SKM-1 treated with dmso at 0.1 percent for 144 hours (cell line): ENCODE results near the gene LCLAT1.
"Not testable (repeated sequence)": the region's sequence is repeated elsewhere in the genome, so short reads cannot be mapped to it uniquely, and the experiment has no call there.

Source experiments
- DNase-seq: peaks from one replicate; lab custom pipeline; 2025; ENCODE audit not compliant: unreplicated experiment; lab: John Stamatoyannopoulos, UW

The LCLAT1 gene

DNA sequence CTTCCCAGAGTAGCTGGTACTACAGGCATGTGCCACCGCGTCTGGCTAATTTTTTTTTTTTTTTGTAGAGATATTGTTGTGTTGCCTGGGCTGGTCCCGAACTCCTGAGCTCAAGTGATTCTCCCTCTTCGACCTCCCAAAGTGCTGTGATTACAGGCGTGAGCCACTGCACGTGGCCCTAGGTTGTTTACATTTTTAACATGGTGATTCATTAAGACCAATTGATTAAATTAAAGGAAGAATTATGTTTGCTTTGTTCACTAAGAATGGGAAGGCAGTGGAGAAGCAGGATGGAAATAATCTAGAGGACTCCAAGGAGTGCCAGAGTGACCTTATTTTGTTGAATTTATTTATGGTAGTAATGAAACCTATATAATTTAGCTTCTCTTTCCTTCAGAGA is 7.5 kb downstream of the LCLAT1 start:
- DNase-seq: no peak

GRCh38 chr2:30455114-30455738 is 8.2 kb downstream of the LCLAT1 start:
- DNase-seq: no peak

DNA sequence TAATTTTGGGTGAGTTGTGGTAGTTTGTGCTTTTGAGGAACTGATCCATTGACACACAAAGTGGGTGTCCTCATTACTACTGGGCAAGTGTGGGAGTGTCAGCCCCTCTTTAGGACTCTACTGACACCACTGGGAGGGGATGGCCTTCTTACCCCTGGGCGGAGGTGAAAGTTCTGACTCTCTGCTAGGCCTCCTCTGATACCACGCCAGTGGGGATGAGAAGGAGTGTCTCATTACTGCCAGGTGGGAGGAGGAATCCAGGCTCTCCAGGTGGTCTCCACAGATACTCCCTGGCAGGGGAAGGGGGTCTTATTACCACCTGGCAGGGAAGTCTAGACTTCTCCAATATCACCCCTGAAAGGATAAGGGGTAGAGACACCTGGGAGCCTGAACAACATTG is 9.1 kb downstream of the LCLAT1 start:
- DNase-seq: no peak

DNA sequence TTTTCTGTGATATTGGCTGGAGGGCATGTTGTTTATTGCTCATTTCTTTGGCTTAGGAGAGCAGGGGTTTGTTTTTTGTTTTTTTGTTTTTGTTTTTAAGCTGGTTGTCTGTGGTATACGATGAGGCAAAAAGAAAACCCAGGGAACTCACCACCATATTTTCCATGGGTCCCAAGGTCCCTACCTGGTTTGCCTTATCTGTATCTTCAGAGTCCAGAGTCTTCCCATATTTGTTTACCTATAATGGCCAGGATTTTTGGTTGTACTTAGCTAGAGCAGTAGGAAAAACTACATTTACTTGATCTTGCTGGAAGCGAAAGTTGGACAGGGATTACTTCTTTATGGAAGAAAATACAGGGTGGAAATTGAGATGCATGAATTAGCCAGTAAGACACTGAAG is 9.5 kb downstream of the LCLAT1 start:
- no peak for DNase-seq

GRCh38 chr2:30457296-30457695 is 10.2 kb downstream of the LCLAT1 start:
- DNase-seq: no peak

DNA sequence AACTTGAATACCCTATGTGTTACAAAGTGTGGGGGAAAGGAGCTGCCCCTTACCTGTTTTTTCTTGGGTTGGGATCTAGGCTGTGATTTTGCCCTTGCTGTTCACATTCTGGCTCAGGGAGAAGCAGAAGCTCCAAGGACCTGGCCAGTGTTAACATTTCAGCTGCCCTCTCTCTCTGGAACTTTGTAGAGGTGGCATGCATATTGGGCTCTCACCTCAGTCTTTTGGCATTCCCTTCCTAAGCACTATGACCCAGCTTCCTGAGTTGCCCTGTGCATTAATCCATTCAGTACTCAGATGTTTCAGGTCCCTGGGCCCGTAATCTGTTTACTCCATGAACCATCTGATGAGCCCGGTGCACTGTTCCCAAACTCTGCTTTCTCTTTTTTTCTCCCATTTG is 12.1 kb downstream of the LCLAT1 start:
- no peak for DNase-seq

DNA sequence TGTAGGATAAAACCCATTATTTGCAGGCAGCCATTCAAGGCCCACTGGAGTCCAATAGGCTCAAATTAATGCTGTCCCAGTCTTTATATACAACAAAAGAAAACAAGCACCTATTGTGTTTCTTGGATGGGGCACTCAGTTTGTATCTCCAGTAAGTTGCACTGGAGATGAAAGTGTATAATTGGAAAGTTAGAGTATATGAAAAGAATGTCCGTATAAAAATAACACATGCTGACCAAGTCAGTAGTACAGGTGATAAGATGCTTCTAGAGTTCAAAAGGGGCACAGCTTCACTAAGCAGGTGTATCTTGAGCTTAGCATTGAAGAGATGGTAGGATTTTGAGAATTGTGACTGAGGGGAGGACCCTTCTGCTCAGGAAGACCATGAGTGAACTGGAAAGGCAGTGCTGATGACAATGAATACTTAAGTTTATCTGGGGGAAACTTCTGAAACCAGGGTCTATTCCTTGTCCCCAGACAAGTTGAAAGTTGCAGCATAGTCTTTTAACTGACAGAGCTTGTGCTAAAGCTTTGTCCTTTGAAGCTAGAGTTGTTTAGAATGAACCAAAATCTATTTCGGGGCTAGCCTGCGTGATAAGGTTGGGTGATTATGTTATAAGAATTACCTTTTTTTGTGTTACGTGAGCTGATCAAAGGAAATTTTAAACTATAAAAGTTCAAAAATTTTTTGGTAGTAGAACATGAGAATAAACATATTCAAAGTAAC is 15.2 kb downstream of the LCLAT1 start:
- DNase-seq: no peak

DNA sequence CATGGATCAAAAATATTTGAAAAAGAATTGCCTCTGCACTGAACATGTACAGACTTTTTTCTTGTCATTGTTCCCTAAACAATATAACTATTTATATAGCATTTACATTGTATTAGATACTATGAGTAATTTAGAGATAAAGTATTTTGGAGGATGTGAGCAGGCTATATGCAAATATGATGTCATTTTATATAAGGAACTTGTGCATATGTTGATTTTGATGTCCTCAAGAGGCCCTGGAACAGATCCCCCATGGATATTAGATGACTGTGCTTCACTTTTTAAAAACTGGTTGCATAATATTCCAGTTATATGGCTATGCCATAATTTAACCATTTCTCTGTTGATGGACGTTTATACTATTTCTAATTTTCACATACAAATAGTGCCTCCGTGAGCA is 16.5 kb downstream of the LCLAT1 start:
- DNase-seq: no peak

DNA sequence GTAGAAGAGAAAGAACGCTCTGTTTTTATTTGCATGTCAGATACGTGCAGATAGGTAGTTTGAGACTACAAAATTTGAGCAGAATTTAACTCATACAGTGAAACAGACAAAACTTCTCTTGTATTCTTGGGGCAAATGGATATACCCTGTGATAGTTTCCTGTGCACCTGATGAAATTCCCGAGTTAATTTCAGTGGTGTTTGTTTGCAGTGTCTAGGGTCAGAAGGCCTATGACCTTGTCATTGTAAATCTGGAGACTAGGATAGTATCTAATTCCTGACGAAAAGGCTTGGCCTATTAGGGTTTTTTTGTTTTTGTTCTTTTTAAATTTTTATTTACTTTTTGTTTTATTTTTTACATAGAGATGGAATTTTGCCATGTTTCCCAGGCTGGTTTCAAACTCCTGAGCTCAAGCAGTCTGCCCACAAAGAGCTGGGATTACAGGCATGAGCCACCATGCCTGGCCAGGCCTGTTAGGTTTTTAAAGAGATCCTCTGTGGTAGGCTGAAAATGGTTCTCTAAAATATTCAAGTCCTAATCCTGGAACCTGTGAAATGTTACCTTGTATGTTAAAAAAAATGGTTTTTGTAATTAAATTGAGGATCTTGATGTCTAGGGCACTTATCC is 17.6 kb downstream of the LCLAT1 start:
- DNase-seq: no peak

- no peak for DNase-seq
These were observed 18.1 kb downstream of the LCLAT1 start for GRCh38 chr2:30465171-30465545.

DNA sequence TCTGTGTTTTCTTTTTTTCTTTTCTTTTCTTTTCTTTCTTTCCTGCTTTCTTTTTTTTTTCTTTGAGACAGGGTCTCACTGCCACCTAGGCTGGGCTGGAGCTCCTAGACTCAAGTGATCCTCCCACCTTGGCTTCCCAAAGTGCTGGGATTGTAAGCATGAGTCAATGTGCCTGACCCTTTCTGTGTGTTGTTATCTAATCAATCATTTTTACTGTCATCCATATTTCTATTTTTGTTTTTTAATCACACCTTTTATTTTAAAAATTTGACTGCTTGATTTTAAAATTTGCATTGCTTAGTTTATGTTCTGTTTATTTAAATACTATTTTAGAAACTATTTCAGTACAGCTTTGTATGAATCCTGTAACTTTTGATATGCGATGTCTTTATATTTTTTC is 19.2 kb downstream of the LCLAT1 start:
- no peak for DNase-seq

GRCh38 chr2:30467062-30467826 is 20.2 kb downstream of the LCLAT1 start:
- DNase-seq: not testable (repeated sequence)

- no peak for DNase-seq
These were observed 23.4 kb downstream of the LCLAT1 start for GRCh38 chr2:30470426-30470825.

GRCh38 chr2:30472326-30472725 is 25.3 kb downstream of the LCLAT1 start:
- peak; percentile 31 for DNase-seq

GRCh38 chr2:30475542-30475941 is 28.5 kb downstream of the LCLAT1 start:
- DNase-seq: no peak

DNA sequence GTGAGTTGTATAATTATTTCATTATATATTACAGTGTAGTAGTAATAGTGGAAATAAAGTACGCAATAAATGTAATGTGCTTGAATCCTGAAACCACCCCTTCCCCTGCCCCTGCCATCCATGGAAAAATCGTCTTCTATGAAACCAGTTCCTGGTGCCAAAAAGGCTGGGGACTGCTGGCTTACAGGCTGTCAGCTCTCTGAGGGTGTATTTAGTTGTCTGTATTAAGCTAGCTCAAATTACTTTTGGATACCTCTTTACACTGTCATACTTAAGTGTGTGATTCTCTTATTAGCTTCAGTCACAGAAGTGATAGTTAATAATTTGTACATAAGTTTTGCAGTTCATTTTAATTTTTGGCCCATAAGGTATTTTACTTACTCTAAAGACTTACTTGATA is 29.6 kb downstream of the LCLAT1 start:
- DNase-seq: no peak

DNA sequence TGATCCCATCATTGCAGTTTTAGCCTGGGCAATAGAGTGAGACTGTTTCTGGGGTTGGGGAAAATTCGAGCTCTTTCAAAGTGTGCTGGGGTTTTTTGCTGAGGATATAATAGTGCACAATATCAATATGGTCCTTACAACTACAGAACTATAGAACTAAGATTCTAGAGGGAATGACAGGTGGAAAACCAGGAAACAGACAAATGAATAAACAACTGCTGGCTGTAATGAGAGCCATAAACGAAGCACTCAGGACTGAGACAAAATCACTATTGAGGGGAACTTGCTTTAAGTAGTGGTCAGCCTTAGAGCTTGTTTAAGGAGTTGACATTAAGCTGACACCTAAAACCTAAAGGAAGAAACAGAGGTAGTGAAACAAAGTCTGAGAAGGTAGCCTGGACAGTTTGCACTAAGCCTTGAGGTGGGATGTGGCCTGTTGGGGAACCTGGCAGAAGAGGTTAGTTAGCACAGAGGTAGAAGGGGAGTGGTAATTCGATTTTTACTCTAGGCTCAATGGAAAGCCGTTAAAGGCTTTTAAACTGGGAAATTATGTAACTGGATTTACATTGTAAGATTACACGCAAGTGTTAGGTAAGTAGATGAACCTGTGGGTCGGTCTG is 33.8 kb downstream of the LCLAT1 start:
- DNase-seq: peak; percentile 38

- DNase-seq: peak; percentile 77
These were observed 34.3 kb downstream of the LCLAT1 start for GRCh38 chr2:30481323-30481800.

- DNase-seq: no peak
These were observed 35.0 kb downstream of the LCLAT1 start for GRCh38 chr2:30482011-30482410.

- no peak for DNase-seq
These were observed 37.1 kb downstream of the LCLAT1 start for GRCh38 chr2:30484145-30484544.

DNA sequence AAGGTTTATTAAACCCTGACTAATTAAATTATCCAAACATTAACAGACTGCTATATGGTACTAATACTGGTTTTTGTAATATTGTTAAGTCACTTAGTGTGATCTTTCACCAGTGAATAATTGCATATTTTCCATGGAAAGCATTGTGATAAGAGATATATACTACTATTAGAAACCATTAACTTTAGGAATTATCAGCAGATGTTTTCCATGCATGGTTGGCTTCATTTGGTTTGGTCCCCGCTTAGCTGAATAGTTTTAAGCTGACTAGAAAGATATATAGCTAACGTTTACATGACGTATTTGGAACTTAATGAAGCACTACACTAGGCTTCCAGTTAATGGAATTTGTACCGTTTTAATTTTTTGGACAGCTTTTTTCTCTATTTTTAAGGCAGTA is 37.9 kb downstream of the LCLAT1 start:
- no peak for DNase-seq
